Mesothelial cell of epicardium (in vitro differentiated cells): ENCODE measurements around the gene TM9SF2. TPM values are rescaled to one million over a fixed set of nuclear protein-coding genes. Genes with fewer than 3 reads are reported as not detected.

Source experiments
- DNase-seq, 2 experiments: peaks; one replicate each; pipeline ENCODE4 v3.0.0; 2021; ENCODE audit warnings: low spot score in 2 of 2; ENCODE audit not compliant: unreplicated experiment in 2 of 2
- H3K27ac Mint-ChIP-seq: 2 replicates; pipeline ENCODE4 v1.8.0; 2021; ENCODE audit warnings: mixed read lengths
- H3K27me3 Mint-ChIP-seq: 2 replicates; pipeline ENCODE4 v1.8.0; 2021; ENCODE audit warnings: low read depth, mixed read lengths
- H3K36me3 Mint-ChIP-seq: 2 replicates; pipeline ENCODE4 v1.8.0; 2021; ENCODE audit warnings: mixed read lengths
- H3K4me1 Mint-ChIP-seq: 2 replicates; pipeline ENCODE4 v1.8.0; 2021; ENCODE audit warnings: mixed read lengths
- H3K4me3 Mint-ChIP-seq: 2 replicates; pipeline ENCODE4 v1.8.0; 2021; ENCODE audit warnings: mild to moderate bottlenecking, moderate library complexity, mixed read lengths
- H3K9me3 Mint-ChIP-seq: 2 replicates; pipeline ENCODE4 v1.8.0; 2021; ENCODE audit warnings: mixed read lengths
- total RNA-seq: library from RNA; stranded (reverse); gene quantifications from 3 replicates; pipeline ENCODE4 v1.2.1, GENCODE V29; 2021
- TF ChIP-seq, protein P1 (sequence below): fragments of 200-600 bp; sonication (generic); IDR thresholded peaks from one replicate; pipeline ENCODE4 v1.5.0; 2021; ENCODE audit warnings: antibody characterized with exemption; ENCODE audit not compliant: unreplicated experiment

TM9SF2 gene
- total RNA-seq, 1 donor from 2014 or later: 106 TPM

DNA sequence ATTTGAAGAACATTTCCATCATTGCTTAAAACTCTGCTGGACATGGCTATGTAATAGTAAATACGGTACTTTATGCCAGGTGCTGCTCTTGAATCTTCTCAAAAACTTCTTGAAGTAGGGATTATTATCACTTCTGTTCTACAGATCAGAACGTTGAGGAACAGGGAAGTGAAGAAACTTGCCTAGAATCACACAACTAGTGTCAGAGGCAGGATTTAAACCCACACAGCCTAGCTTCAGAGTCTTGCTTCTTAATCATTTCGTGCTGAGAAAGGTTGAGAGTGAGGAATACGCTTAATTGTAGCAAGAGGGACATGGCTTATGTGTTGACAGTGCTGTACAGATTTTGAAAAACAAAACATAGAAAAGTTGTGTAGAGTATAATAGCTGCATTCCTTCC lies 13.5 kb downstream of the TM9SF2 start:
- H3K27me3 Mint-ChIP-seq: no peaks in the 10 kb centered on the region
- H3K4me3 Mint-ChIP-seq: no peak overlapping the region
- peaks cover 8% of the 10 kb centered on the region for H3K4me1 Mint-ChIP-seq
- TF ChIP-seq, protein P1, sequence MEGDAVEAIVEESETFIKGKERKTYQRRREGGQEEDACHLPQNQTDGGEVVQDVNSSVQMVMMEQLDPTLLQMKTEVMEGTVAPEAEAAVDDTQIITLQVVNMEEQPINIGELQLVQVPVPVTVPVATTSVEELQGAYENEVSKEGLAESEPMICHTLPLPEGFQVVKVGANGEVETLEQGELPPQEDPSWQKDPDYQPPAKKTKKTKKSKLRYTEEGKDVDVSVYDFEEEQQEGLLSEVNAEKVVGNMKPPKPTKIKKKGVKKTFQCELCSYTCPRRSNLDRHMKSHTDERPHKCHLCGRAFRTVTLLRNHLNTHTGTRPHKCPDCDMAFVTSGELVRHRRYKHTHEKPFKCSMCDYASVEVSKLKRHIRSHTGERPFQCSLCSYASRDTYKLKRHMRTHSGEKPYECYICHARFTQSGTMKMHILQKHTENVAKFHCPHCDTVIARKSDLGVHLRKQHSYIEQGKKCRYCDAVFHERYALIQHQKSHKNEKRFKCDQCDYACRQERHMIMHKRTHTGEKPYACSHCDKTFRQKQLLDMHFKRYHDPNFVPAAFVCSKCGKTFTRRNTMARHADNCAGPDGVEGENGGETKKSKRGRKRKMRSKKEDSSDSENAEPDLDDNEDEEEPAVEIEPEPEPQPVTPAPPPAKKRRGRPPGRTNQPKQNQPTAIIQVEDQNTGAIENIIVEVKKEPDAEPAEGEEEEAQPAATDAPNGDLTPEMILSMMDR: no peak
- peaks cover 6% of the 10 kb centered on the region for H3K9me3 Mint-ChIP-seq
- no peak overlapping the region for H3K27ac Mint-ChIP-seq
- no peak for DNase-seq
- H3K36me3 Mint-ChIP-seq: peaks cover 13% of the 10 kb centered on the region

DNA sequence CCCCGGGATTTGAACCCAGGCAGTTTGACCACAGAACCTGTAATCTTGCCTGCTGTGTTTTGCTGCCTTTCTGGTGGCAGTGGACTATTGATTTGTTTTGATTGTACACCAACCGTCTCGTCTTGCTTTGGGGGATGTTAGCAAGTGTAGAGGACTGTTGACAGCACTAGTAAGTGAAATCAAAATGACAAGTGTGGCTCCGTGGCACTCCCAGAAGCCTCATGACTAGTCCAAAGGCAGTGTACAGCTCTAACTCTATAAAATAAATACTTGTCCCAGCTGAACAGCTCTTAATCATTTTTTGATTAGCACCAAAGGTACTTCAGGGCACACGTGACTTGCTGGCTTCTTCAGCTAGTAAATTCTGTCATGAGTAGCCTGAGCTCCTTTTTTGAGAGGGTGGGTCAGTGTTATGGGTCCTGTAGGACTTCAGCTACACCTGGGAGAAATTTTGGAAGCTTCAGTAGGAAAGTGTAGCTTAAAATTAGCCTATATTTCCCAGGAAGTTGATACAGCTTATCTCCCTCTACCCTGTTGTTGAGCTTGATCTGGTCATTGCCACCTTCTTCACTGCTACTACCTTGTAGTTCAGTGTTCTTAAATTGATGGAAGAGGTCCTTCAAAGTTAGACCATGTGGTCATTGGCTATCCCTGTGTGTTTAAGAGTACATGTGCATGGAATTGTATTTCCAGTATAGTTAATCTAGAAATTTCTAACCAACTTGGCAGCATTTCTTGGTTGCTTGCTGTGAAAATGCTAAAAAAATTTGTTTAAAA lies 15.1 kb downstream of the TM9SF2 start:
- Mint-ChIP-seq H3K27me3 (no peaks in the 10 kb centered on the region), H3K27ac (no peak overlapping the region), H3K9me3 (no peaks in the 10 kb centered on the region), H3K4me1 (peaks cover 8% of the 10 kb centered on the region), H3K36me3 (peaks cover 2% of the 10 kb centered on the region), H3K4me3 (no peak overlapping the region)
- DNase-seq: no peak
- TF ChIP-seq, protein P1: no peak

DNA sequence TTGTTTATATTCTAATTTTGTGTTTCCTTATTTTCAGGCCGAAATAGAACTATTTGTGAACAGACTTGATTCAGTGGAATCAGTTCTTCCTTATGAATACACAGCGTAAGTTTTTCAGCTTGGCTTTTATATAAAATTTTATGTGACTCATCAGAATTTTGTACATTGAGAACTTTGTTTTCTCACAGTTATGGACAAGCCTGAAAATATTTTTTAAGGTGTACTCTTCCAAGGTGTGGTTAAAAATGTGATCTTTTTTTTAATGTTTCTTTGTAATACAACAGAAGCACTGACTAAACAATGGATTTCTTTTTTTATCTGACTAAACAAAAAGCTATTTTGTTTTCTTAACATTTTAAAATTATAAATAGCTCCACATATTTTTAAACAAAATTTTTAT lies 16.3 kb downstream of the TM9SF2 start:
- DNase-seq: no peak
- Mint-ChIP-seq H3K4me1 (peaks cover 1% of the 10 kb centered on the region), H3K27ac (no peak overlapping the region), H3K4me3 (no peak overlapping the region), H3K27me3 (no peaks in the 10 kb centered on the region), H3K36me3 (peaks cover 5% of the 10 kb centered on the region), H3K9me3 (no peaks in the 10 kb centered on the region)
- TF ChIP-seq, protein P1: no peak

DNA sequence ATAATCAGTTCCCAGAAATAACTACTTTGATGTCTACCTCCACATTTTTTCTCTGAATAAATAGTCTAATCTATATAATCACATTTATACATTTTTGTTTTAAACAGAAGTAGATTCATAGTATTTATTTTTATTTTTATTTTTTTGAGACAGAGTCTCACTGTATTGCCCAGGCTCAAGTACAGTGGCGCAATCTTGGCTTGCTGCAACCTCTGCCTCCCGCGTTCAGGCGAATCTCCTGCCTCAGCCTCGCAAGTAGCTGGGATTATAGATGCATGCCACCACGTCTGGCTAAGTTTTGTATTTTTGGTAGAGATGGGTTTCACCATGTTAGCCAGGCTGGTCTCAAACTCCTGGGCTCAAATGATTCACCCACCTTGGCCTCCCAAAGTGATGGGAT lies 16.7 kb downstream of the TM9SF2 start:
- no peak for DNase-seq
- H3K27me3 Mint-ChIP-seq: no peaks in the 10 kb centered on the region
- H3K4me3 Mint-ChIP-seq: no peak overlapping the region
- H3K36me3 Mint-ChIP-seq: peaks cover 7% of the 10 kb centered on the region
- H3K9me3 Mint-ChIP-seq: no peaks in the 10 kb centered on the region
- no peak overlapping the region for H3K27ac Mint-ChIP-seq
- TF ChIP-seq, protein P1: no peak
- H3K4me1 Mint-ChIP-seq: no peaks in the 10 kb centered on the region

DNA sequence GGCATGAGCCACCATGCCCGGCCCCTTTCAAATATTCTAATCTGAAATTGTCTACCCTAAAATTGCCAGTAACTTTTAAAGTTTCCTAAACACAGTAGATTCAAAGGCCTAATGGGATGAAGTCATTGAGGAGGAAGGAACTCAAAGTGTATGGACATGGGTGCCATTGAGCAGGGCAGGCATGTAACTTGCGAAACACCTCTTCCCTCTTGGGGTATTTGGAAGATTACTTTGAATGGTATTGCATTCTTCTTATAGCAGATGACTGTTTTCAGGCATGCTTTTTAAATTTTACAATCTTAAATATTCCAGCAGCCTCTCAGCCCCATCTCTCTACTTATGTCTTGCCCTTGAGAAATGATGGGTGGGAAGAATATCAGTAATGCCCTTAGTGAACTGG lies 21.0 kb downstream of the TM9SF2 start:
- no peaks in the 10 kb centered on the region for H3K9me3 Mint-ChIP-seq

More for the DNA sequence above, 21.0 kb downstream of the TM9SF2 start:
- no peaks in the 10 kb centered on the region for H3K4me1 Mint-ChIP-seq
- TF ChIP-seq, protein P1: no peak
- H3K27me3 Mint-ChIP-seq: no peaks in the 10 kb centered on the region
- no peak overlapping the region for H3K4me3 Mint-ChIP-seq
- H3K36me3 Mint-ChIP-seq: peaks cover 37% of the 10 kb centered on the region
- H3K27ac Mint-ChIP-seq: no peak overlapping the region
- DNase-seq: no peak
